HCT116 (cell line): ENCODE results near the gene SENP8. TPM values are rescaled to one million over a fixed set of nuclear protein-coding genes. Genes with fewer than 3 reads are reported as not detected.

Experiments used
- ATAC-seq: fragments of 200-7000 bp; cut with Tn5 transposase; 2 replicates; pipeline ENCODE4 v1.9.1; 2020; ENCODE audit warnings: mild to moderate bottlenecking, moderate library complexity
- BruUV-seq: library from RNA; stranded (reverse); fragments of 400-500 nt; replicated peaks from 2 replicates; lab custom pipeline; 2021; lab: Mats Ljungman, UMichigan
- CTCF ChIA-PET: fragments of 300-600 bp; sonication (Branson Sonifier 250); formaldehyde crosslinking; loops from one replicate; lab custom pipeline; 2021; ENCODE audit warnings: antibody characterized with exemption; lab: Charles Lee
- POLR2A ChIA-PET: fragments of 300-600, 350-600 bp; sonication (Branson Sonifier 250); formaldehyde crosslinking; loops from one replicate; lab custom pipeline; 2021; ENCODE audit warnings: antibody characterized with exemption; lab: Charles Lee
- RAD21 ChIA-PET, 2 experiments: fragments of 300-600 bp; sonication (Branson Sonifier 250); formaldehyde crosslinking; loops; one replicate each; lab custom pipeline; 2023; ENCODE audit warnings: low total read pairs in 2 of 2; ENCODE audit not compliant: uncharacterized antibody in 2 of 2, unreplicated experiment in 2 of 2, low non-redundant PET in 1 of 2; lab: Charles Lee
- DNase-seq: peaks from one replicate; pipeline ENCODE4 v3.0.0-alpha.2; 2010; ENCODE audit warnings: low read depth, low spot score
- H2AFZ ChIP-seq: fragments of 200-600 bp; shearing (Covaris generic), sonication (generic); 2 replicates; pipeline ENCODE4 v1.6.1; 2017; ENCODE audit warnings: low read depth, mixed run types, mixed read lengths, antibody characterized with exemption, low read length; ENCODE audit not compliant: poor library complexity, severe bottlenecking
- H3K27ac ChIP-seq: 2 replicates; pipeline ENCODE4 v1.5.1; 2012; ENCODE audit warnings: low read depth, low read length
- H3K27me3 ChIP-seq: fragments of 200-600 bp; sonication (generic); 2 replicates; pipeline ENCODE4 v1.6.1; 2016; ENCODE audit warnings: mixed run types, low read length, mixed read lengths; ENCODE audit not compliant: insufficient read depth
- H3K36me3 ChIP-seq, 2 experiments: fragments of 200-500 bp in 1 of 2; fragments of 200-600 bp in 1 of 2; sonication (Bioruptor generic) in 1 of 2; sonication (generic) in 1 of 2; 2 replicates each; pipeline versions ENCODE4 v1.5.1 to v1.6.1; 2014 to 2016; ENCODE audit warnings: low read length in 2 of 2, inconsistent platforms in 1 of 2, mixed read lengths in 1 of 2, mixed run types in 1 of 2; ENCODE audit not compliant: insufficient read depth in 2 of 2, control insufficient read depth in 1 of 2
- H3K4me1 ChIP-seq, 2 experiments: fragments of 200-600 bp in 1 of 2; sonication (generic) in 1 of 2; 2 replicates each; pipeline versions ENCODE4 v1.5.1 to v1.6.1; 2012 to 2017; ENCODE audit warnings: low read length in 2 of 2, inconsistent platforms in 1 of 2, mild to moderate bottlenecking in 1 of 2, mixed read lengths in 1 of 2, mixed run types in 1 of 2, moderate library complexity in 1 of 2; ENCODE audit not compliant: insufficient read depth in 2 of 2, control insufficient read depth in 1 of 2
- H3K4me2 ChIP-seq: fragments of 200-600 bp; sonication (generic); 2 replicates; pipeline ENCODE4 v1.6.1; 2017; ENCODE audit warnings: mixed run types, low read length, mixed read lengths
- H3K4me3 ChIP-seq, 2 experiments: fragments of 200-600 bp in 1 of 2; sonication (generic) in 1 of 2; replicated peaks in 1 of 2; 2 replicates each; pipeline ENCODE4 v1.5.1; 2011 to 2016; ENCODE audit warnings: low read length in 2 of 2, control low read depth in 1 of 2, low read depth in 1 of 2, mild to moderate bottlenecking in 1 of 2, mixed read lengths in 1 of 2, mixed run types in 1 of 2
- H3K79me2 ChIP-seq: fragments of 200-600 bp; sonication (generic); 2 replicates; pipeline ENCODE4 v1.6.1; 2017; ENCODE audit warnings: mild to moderate bottlenecking, mixed run types, low read length, moderate library complexity, mixed read lengths; ENCODE audit not compliant: insufficient read depth
- H3K9ac ChIP-seq: fragments of 200-600 bp; sonication (generic); 2 replicates; pipeline ENCODE4 v1.6.1; 2016; ENCODE audit warnings: low read length, mixed read lengths
- H3K9me2 ChIP-seq: fragments of 200-600 bp; sonication (generic), shearing (Covaris generic); 2 replicates; pipeline ENCODE4 v1.6.1; 2017; ENCODE audit warnings: mixed run types, mild to moderate bottlenecking, moderate library complexity; ENCODE audit not compliant: insufficient read depth
- H3K9me3 ChIP-seq, 2 experiments: fragments of 200-500 bp in 1 of 2; fragments of 200-600 bp in 1 of 2; sonication (Bioruptor generic) in 1 of 2; sonication (generic) in 1 of 2; 2 replicates each; pipeline ENCODE4 v1.6.1; 2014 to 2017; ENCODE audit warnings: low read length in 2 of 2, mixed read lengths in 2 of 2, inconsistent platforms in 1 of 2, low read depth in 1 of 2, mild to moderate bottlenecking in 1 of 2, mixed run types in 1 of 2, moderate library complexity in 1 of 2; ENCODE audit not compliant: control insufficient read depth in 1 of 2, insufficient read depth in 1 of 2
- H4K20me1 ChIP-seq: fragments of 200-600 bp; sonication (generic), shearing (Covaris generic); 2 replicates; pipeline ENCODE4 v1.6.1; 2017; ENCODE audit warnings: mixed run types, mild to moderate bottlenecking, moderate library complexity; ENCODE audit not compliant: insufficient read depth
- EGR1 ChIP-seq: IDR thresholded peaks from 2 replicates; pipeline ENCODE4 v1.6.1; 2012; ENCODE audit warnings: low read depth
- EZH2phosphoT487 ChIP-seq: fragments of 200-600 bp; IDR thresholded peaks from 2 replicates; pipeline ENCODE4 v1.6.1; 2018; ENCODE audit warnings: antibody characterized with exemption, borderline replicate concordance
- POLR2A ChIP-seq: IDR thresholded peaks from 2 replicates; pipeline ENCODE4 v1.7.0; 2011; ENCODE audit warnings: borderline replicate concordance; ENCODE audit not compliant: insufficient read depth, insufficient read length; ENCODE audit errors: extremely low read depth
- POLR2AphosphoS5 ChIP-seq: IDR thresholded peaks from 2 replicates; pipeline ENCODE4 v1.6.1; 2011; ENCODE audit warnings: mild to moderate bottlenecking, low read depth, low read length, moderate library complexity
- SIN3A ChIP-seq: IDR thresholded peaks from 2 replicates; pipeline ENCODE4 v1.6.1; 2012; ENCODE audit warnings: low read depth
- SP1 ChIP-seq: IDR thresholded peaks from 2 replicates; pipeline ENCODE4 v1.6.1; 2012; ENCODE audit warnings: low read depth
- SRF ChIP-seq: IDR thresholded peaks from 2 replicates; pipeline ENCODE4 v1.6.1; 2012; ENCODE audit warnings: low read depth
- TCF7L2 ChIP-seq: IDR thresholded peaks from 2 replicates; pipeline ENCODE4 v1.7.0; 2011; ENCODE audit warnings: borderline replicate concordance, inconsistent platforms; ENCODE audit not compliant: insufficient read depth, insufficient read length; ENCODE audit errors: extremely low read depth
- ZNF274 ChIP-seq: fragments of 200-500 bp; sonication (Bioruptor generic); IDR thresholded peaks from 2 replicates; pipeline ENCODE4 v1.6.1; 2014; ENCODE audit warnings: mild to moderate bottlenecking, low read depth, low read length, inconsistent platforms
- intact Hi-C: fragments of 100-400 bp; cut with micrococcal nuclease; formaldehyde crosslinking; loops from 2 replicates; pipeline ENCODE4 v1.10.0; 2022
- total RNA-seq: library from RNA; stranded (reverse); gene quantifications from one replicate; pipeline ENCODE4 v1.2.1, GENCODE V29; 2021; ENCODE audit not compliant: unreplicated experiment
- TF ChIP-seq, protein P1 (sequence below): IDR thresholded peaks from 2 replicates; pipeline ENCODE4 v1.6.1; 2012; ENCODE audit warnings: low read depth
- TF ChIP-seq, protein P2 (sequence below): IDR thresholded peaks from 2 replicates; pipeline ENCODE4 v1.6.1; 2011; ENCODE audit warnings: mild to moderate bottlenecking, low read length, moderate library complexity; ENCODE audit not compliant: insufficient replicate concordance; ENCODE audit errors: extremely low read depth

SENP8 gene
- total RNA-seq, 1 experiment from 2014 or later, result 3.8 TPM

- no peaks in the 10 kb centered on the region for H3K9me3 ChIP-seq
- no peaks in the 10 kb centered on the region for H3K27me3 ChIP-seq
- no peak overlapping the region for H3K4me3 ChIP-seq
- ChIA-PET RAD21 (no interaction called here), CTCF (no interaction called here)
- BruUV-seq, result no TSS peak
- no peaks in the 10 kb centered on the region for H3K36me3 ChIP-seq
- H2AFZ ChIP-seq, result no peak overlapping the region
- no peak overlapping the region for H3K27ac ChIP-seq
- no peaks in the 10 kb centered on the region for H3K79me2 ChIP-seq
- intact Hi-C loops, result no loop called here
- no peaks in the 10 kb centered on the region for H4K20me1 ChIP-seq
- H3K4me2 ChIP-seq, result no peak overlapping the region
- no peak for DNase-seq
- no peaks in the 10 kb centered on the region for H3K4me1 ChIP-seq
- TF ChIP-seq EGR1, result no peak
- TF ChIP-seq POLR2AphosphoS5, result no peak
- TF ChIP-seq SP1, result no peak
- TF ChIP-seq, protein P1, sequence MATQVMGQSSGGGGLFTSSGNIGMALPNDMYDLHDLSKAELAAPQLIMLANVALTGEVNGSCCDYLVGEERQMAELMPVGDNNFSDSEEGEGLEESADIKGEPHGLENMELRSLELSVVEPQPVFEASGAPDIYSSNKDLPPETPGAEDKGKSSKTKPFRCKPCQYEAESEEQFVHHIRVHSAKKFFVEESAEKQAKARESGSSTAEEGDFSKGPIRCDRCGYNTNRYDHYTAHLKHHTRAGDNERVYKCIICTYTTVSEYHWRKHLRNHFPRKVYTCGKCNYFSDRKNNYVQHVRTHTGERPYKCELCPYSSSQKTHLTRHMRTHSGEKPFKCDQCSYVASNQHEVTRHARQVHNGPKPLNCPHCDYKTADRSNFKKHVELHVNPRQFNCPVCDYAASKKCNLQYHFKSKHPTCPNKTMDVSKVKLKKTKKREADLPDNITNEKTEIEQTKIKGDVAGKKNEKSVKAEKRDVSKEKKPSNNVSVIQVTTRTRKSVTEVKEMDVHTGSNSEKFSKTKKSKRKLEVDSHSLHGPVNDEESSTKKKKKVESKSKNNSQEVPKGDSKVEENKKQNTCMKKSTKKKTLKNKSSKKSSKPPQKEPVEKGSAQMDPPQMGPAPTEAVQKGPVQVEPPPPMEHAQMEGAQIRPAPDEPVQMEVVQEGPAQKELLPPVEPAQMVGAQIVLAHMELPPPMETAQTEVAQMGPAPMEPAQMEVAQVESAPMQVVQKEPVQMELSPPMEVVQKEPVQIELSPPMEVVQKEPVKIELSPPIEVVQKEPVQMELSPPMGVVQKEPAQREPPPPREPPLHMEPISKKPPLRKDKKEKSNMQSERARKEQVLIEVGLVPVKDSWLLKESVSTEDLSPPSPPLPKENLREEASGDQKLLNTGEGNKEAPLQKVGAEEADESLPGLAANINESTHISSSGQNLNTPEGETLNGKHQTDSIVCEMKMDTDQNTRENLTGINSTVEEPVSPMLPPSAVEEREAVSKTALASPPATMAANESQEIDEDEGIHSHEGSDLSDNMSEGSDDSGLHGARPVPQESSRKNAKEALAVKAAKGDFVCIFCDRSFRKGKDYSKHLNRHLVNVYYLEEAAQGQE, result no peak
- no peak for TF ChIP-seq POLR2A
- TF ChIP-seq, all 23 proteins: peak for 0
- POLR2A ChIA-PET, result no interaction called here
- Histone ChIP-seq H3K9me2 (no peaks in the 10 kb centered on the region), H3K9ac (no peak overlapping the region)
- no peak for ATAC-seq
Observed at GRCh38 chr15:72168131-72168807, 50.1 kb downstream of the SENP8 start.

GRCh38 chr15:72168808-72169190 is 50.6 kb downstream of the SENP8 start:
- H3K4me1 ChIP-seq, result no peaks in the 10 kb centered on the region
- intact Hi-C loops, result no loop called here
- CTCF ChIA-PET, result no interaction called here
- DNase-seq (no peak), ATAC-seq (no peak)
- BruUV-seq, result no TSS peak
- no peaks in the 10 kb centered on the region for H3K36me3 ChIP-seq
- POLR2A ChIA-PET, result no interaction called here
- no peak overlapping the region for H2AFZ ChIP-seq
- no peaks in the 10 kb centered on the region for H3K79me2 ChIP-seq
- H4K20me1 ChIP-seq, result no peaks in the 10 kb centered on the region
- RAD21 ChIA-PET, result no interaction called here
- TF ChIP-seq POLR2AphosphoS5 (no peak), SIN3A (no peak), TCF7L2 (no peak), EZH2phosphoT487 (no peak), POLR2A (no peak), ZNF274 (no peak), SRF (no peak), EGR1 (no peak)
- TF ChIP-seq, protein P2, sequence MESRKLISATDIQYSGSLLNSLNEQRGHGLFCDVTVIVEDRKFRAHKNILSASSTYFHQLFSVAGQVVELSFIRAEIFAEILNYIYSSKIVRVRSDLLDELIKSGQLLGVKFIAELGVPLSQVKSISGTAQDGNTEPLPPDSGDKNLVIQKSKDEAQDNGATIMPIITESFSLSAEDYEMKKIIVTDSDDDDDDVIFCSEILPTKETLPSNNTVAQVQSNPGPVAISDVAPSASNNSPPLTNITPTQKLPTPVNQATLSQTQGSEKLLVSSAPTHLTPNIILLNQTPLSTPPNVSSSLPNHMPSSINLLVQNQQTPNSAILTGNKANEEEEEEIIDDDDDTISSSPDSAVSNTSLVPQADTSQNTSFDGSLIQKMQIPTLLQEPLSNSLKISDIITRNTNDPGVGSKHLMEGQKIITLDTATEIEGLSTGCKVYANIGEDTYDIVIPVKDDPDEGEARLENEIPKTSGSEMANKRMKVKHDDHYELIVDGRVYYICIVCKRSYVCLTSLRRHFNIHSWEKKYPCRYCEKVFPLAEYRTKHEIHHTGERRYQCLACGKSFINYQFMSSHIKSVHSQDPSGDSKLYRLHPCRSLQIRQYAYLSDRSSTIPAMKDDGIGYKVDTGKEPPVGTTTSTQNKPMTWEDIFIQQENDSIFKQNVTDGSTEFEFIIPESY, result no peak
- no peak overlapping the region for H3K27ac ChIP-seq
- H3K9me3 ChIP-seq, result no peaks in the 10 kb centered on the region
- no peaks in the 10 kb centered on the region for H3K9me2 ChIP-seq
- H3K27me3 ChIP-seq, result no peaks in the 10 kb centered on the region
- H3K9ac ChIP-seq, result no peak overlapping the region
- H3K4me2 ChIP-seq, result no peak overlapping the region
- no peak overlapping the region for H3K4me3 ChIP-seq
